ENCODE data around the gene ADAMTS16.

- TF ChIP-seq CTCF (IDR thresholded peaks at IDR 0.05 in 4 of 5, conservative IDR thresholded peaks at IDR 0.05 in 1 of 5) (no peak), POLR2A (IDR thresholded peaks at IDR 0.05) (no peak)
Measured at GRCh38 chr5:5156471-5157082, 16.4 kb downstream of the ADAMTS16 start.
